Activated naive CD8-positive, alpha-beta T cell treated with anti-CD3 and anti-CD28 coated beads, Interleukin-2, amount 50 U/mL, for 24 hours (primary cell): ENCODE data around the gene ECE2.

Source experiments
- ATAC-seq: fragments of 150-1000 bp; cut with Tn5 transposase; one replicate; pipeline ENCODE4 v1.10.0; 2021
- DNase-seq: peaks from one replicate; pipeline ENCODE4 v3.0.0; 2021
- H3K27ac Mint-ChIP-seq: one replicate; pipeline ENCODE4 v1.8.0; 2021; ENCODE audit warnings: mild to moderate bottlenecking, mixed read lengths
- H3K27me3 Mint-ChIP-seq: one replicate; pipeline ENCODE4 v1.8.0; 2021; ENCODE audit warnings: mixed read lengths
- H3K36me3 Mint-ChIP-seq: one replicate; pipeline ENCODE4 v1.8.0; 2021; ENCODE audit warnings: low read depth, mixed read lengths
- H3K4me1 Mint-ChIP-seq: one replicate; pipeline ENCODE4 v1.8.0; 2021; ENCODE audit warnings: mixed read lengths
- H3K4me3 Mint-ChIP-seq: one replicate; pipeline ENCODE4 v1.8.0; 2021; ENCODE audit warnings: mild to moderate bottlenecking, moderate library complexity, mixed read lengths
- H3K9me3 Mint-ChIP-seq: one replicate; pipeline ENCODE4 v1.8.0; 2021; ENCODE audit warnings: mixed read lengths

ECE2 gene

GRCh38 chr3:184282941-184283340, 7.1 kb downstream of the ECE2 start:
- H3K27me3 Mint-ChIP-seq: peaks cover 20% of the 10 kb centered on the region
- no peaks in the 10 kb centered on the region for H3K9me3 Mint-ChIP-seq
- no peaks in the 10 kb centered on the region for H3K4me1 Mint-ChIP-seq
- H3K27ac Mint-ChIP-seq: no peak overlapping the region
- H3K4me3 Mint-ChIP-seq: no peak overlapping the region
- no peak for ATAC-seq
- DNase-seq: no peak
- H3K36me3 Mint-ChIP-seq: no peaks in the 10 kb centered on the region

GRCh38 chr3:184283681-184284080, 7.9 kb downstream of the ECE2 start:
- Mint-ChIP-seq H3K4me3 (no peak overlapping the region), H3K9me3 (no peaks in the 10 kb centered on the region), H3K27me3 (peaks cover 16% of the 10 kb centered on the region), H3K36me3 (no peaks in the 10 kb centered on the region), H3K27ac (no peak overlapping the region), H3K4me1 (no peaks in the 10 kb centered on the region)
- ATAC-seq (no peak), DNase-seq (no peak)

GRCh38 chr3:184284696-184285095, 8.9 kb downstream of the ECE2 start:
- Mint-ChIP-seq H3K9me3 (no peaks in the 10 kb centered on the region), H3K27me3 (peaks cover 12% of the 10 kb centered on the region)
- peak; percentile 35 for ATAC-seq

DNA sequence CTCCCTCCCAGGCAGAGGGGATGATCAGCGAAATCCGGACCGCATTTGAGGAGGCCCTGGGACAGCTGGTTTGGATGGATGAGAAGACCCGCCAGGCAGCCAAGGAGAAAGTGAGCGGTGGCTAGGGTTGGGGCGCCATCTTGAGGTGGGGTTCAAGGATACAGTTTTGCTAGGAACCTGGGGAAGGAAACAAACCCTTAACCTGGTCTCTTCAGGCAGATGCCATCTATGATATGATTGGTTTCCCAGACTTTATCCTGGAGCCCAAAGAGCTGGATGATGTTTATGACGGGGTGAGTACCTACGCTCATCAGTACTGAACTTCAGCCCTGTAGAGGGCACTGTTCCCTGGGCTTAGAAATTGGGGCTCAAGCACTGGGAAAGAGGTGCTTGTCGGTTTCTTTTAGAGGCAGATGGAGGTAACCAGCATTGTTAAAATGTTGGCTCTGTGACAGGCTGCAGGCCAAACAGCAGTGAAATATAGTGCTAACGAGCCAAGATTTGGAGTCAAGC, 13.7 kb downstream of the ECE2 start:
- Mint-ChIP-seq H3K27me3 (peaks cover 11% of the 10 kb centered on the region), H3K4me3 (no peak overlapping the region), H3K9me3 (no peaks in the 10 kb centered on the region), H3K36me3 (no peaks in the 10 kb centered on the region), H3K27ac (no peak overlapping the region), H3K4me1 (no peaks in the 10 kb centered on the region)
- ATAC-seq (peak; percentile 69), DNase-seq (peak; percentile 80)

More at GRCh38 chr3:184284696-184285095, 8.9 kb downstream of the ECE2 start:
- Mint-ChIP-seq H3K36me3 (no peaks in the 10 kb centered on the region), H3K4me3 (no peak overlapping the region), H3K4me1 (no peaks in the 10 kb centered on the region), H3K27ac (no peak overlapping the region)
- peak; percentile 35 for DNase-seq

DNA sequence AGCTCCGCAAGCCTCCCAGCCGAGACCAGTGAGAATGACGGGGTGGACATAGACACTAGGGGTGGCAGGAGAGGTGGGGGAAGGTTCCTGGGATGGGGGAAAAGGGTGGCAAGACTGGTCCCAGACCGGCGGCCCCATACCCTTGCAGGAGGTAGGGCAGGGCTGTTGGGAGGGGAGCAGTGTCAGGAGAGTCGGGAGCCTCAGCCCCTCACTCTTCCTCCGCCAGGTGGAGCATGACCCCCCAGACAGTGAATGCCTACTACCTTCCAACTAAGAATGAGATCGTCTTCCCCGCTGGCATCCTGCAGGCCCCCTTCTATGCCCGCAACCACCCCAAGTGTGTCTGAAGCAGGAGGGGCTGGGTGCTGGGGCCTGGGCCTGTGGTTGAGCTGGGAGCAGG, 14.5 kb downstream of the ECE2 start:
- no peaks in the 10 kb centered on the region for H3K36me3 Mint-ChIP-seq
- H3K27ac Mint-ChIP-seq: no peak overlapping the region

GRCh38 chr3:184291044-184291737, 15.4 kb downstream of the ECE2 start:
- H3K4me3 Mint-ChIP-seq: no peak overlapping the region
- H3K4me1 Mint-ChIP-seq: no peaks in the 10 kb centered on the region
- ATAC-seq (no peak), DNase-seq (no peak)
- H3K27ac Mint-ChIP-seq: no peak overlapping the region
- no peaks in the 10 kb centered on the region for H3K36me3 Mint-ChIP-seq
- H3K9me3 Mint-ChIP-seq: no peaks in the 10 kb centered on the region
- H3K27me3 Mint-ChIP-seq: peaks cover 7% of the 10 kb centered on the region

More for the DNA sequence above, 14.5 kb downstream of the ECE2 start:
- no peak for DNase-seq
- Mint-ChIP-seq H3K4me1 (no peaks in the 10 kb centered on the region), H3K9me3 (no peaks in the 10 kb centered on the region), H3K4me3 (no peak overlapping the region), H3K27me3 (peaks cover 11% of the 10 kb centered on the region)
- no peak for ATAC-seq

DNA sequence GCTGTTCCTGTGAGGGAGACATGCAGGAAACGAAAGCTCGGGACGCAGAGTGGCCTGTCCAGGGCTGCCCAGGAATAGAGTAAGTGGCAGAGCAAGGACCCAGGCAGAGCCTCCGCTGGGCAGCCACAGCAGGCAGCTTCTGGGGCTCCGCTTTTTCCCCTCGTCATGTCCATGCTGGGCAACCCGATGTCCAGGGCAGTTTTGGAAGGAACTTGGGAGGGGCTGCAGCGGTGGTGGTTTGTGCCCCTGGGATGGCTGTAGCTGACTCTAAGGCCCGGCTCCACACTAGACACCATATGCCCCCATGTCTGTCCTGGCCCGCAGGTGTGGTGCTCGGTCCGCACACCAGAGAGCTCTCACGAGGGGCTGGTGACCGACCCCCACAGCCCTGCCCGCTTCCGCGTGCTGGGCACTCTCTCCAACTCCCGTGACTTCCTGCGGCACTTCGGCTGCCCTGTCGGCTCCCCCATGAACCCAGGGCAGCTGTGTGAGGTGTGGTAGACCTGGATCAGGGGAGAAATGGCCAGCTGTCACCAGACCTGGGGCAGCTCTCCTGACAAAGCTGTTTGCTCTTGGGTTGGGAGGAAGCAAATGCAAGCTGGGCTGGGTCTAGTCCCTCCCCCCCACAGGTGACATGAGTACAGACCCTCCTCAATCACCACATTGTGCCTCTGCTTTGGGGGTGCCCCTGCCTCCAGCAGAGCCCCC, 16.1 kb downstream of the ECE2 start:
- no peak for ATAC-seq
- Mint-ChIP-seq H3K27me3 (peaks cover 6% of the 10 kb centered on the region), H3K4me3 (no peak overlapping the region), H3K4me1 (no peaks in the 10 kb centered on the region), H3K9me3 (no peaks in the 10 kb centered on the region), H3K36me3 (no peaks in the 10 kb centered on the region), H3K27ac (no peak overlapping the region)
- DNase-seq: no peak

DNA sequence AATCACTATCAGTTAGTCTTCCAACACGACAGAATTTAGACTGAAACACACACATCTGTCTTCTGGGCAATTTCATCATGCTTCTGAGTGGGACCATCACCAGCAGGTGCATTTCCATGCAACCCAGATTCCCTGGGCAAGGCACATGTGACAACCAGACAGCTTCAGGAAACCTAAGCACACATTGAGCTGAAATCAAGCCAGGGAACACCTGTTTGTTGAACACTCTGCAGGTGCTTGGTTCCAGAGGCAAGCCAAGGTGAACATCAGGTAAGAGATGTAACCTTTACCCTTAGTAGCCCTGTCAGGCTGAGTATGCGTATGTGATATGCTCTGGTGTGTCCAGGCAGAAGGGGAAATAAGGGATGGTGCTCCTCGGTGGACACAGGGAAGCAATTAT, 19.9 kb downstream of the ECE2 start:
- H3K4me3 Mint-ChIP-seq: no peak overlapping the region
- H3K27ac Mint-ChIP-seq: no peak overlapping the region
- ATAC-seq: no peak
- peaks cover 14% of the 10 kb centered on the region for H3K36me3 Mint-ChIP-seq
- no peak for DNase-seq
- H3K4me1 Mint-ChIP-seq: peaks cover 18% of the 10 kb centered on the region
- no peaks in the 10 kb centered on the region for H3K9me3 Mint-ChIP-seq
- no peaks in the 10 kb centered on the region for H3K27me3 Mint-ChIP-seq

- H3K27me3 Mint-ChIP-seq: no peaks in the 10 kb centered on the region
- ATAC-seq: no peak
- no peak overlapping the region for H3K27ac Mint-ChIP-seq
- peaks cover 23% of the 10 kb centered on the region for H3K4me1 Mint-ChIP-seq
- no peaks in the 10 kb centered on the region for H3K9me3 Mint-ChIP-seq
- peaks cover 21% of the 10 kb centered on the region for H3K36me3 Mint-ChIP-seq
- no peak for DNase-seq
- no peak overlapping the region for H3K4me3 Mint-ChIP-seq
Observed at GRCh38 chr3:184296616-184297015, 20.8 kb downstream of the ECE2 start.

GRCh38 chr3:184298759-184299487, 23.1 kb downstream of the ECE2 start, which contains the start of gene PSMD2:
Gene PSMD2, plus strand, starts transcription at chr3:184299241. Its CDS starts 26 bp downstream, at chr3:184299267.
- peak; percentile 98 for DNase-seq
- peak within 1 kb of the TSS; percentile 98 for H3K4me3 Mint-ChIP-seq
- H3K27ac Mint-ChIP-seq: peak within 1 kb of the TSS; percentile 90
- H3K9me3 Mint-ChIP-seq: no peaks in the 10 kb centered on the region
- peaks cover 25% of the 10 kb centered on the region for H3K4me1 Mint-ChIP-seq
- no peaks in the 10 kb centered on the region for H3K27me3 Mint-ChIP-seq
- ATAC-seq: peak; percentile 96
- H3K36me3 Mint-ChIP-seq: peaks cover 38% of the 10 kb centered on the region

DNA sequence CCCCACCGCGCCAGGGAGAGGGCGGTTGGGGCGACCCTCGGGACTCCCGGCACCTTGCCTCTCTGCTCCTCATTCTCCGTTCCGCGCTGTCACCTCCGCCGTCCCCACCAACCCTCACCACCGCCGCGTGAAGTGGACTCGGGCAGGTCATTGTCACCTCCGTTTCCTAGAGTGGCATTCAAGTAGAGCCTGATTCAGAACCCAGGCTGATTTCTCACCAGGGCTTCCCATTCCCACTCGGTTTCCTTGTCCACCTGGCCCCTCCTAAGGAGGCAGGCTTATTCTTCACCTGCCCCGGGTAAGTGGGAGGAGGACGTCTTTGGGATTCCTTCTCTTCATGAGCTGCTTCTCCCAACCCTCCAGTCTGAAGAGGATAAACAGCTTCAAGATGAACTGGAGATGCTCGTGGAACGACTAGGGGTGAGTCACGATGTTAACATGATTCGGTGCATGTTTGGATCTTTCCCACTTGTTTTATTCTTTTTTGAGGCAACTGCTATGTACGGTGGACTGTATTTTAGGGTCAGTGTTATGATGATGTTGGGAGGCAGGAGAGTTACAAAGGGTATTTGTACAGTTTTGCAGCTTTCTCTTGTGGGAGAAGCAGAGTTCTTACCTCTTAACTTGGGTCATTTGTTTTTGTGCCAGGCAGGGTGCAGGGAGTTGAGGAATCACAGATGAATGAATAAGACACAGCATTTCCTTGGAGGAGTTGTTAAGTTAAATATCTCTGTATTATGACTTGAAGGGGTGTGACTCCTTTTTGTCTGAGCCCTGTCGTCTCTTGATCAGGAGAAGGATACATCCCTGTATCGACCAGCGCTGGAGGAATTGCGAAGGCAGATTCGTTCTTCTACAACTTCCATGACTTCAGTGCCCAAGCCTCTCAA, 23.9 kb downstream of the ECE2 start:
- peak overlapping the region; percentile 90 for H3K27ac Mint-ChIP-seq
- peaks cover 25% of the 10 kb centered on the region for H3K4me1 Mint-ChIP-seq
- peak overlapping the region; percentile 98 for H3K4me3 Mint-ChIP-seq
- ATAC-seq (no peak), DNase-seq (no peak)
- no peaks in the 10 kb centered on the region for H3K9me3 Mint-ChIP-seq
- peaks cover 42% of the 10 kb centered on the region for H3K36me3 Mint-ChIP-seq
- H3K27me3 Mint-ChIP-seq: no peaks in the 10 kb centered on the region

GRCh38 chr3:184300378-184300720, 24.5 kb downstream of the ECE2 start:
- Mint-ChIP-seq H3K4me3 (peak overlapping the region; percentile 98), H3K4me1 (peaks cover 25% of the 10 kb centered on the region), H3K27me3 (no peaks in the 10 kb centered on the region), H3K27ac (peak overlapping the region; percentile 90), H3K36me3 (peaks cover 45% of the 10 kb centered on the region), H3K9me3 (no peaks in the 10 kb centered on the region)
- no peak for ATAC-seq
- DNase-seq: no peak

GRCh38 chr3:184305577-184305976, 29.8 kb downstream of the ECE2 start:
- peak; percentile 53 for ATAC-seq
- peaks cover 13% of the 10 kb centered on the region for H3K4me1 Mint-ChIP-seq
- H3K27ac Mint-ChIP-seq: no peak overlapping the region
- H3K9me3 Mint-ChIP-seq: no peaks in the 10 kb centered on the region
- DNase-seq: no peak
- H3K4me3 Mint-ChIP-seq: no peak overlapping the region
- H3K36me3 Mint-ChIP-seq: peaks cover 73% of the 10 kb centered on the region
- no peaks in the 10 kb centered on the region for H3K27me3 Mint-ChIP-seq
